D721Med (cell line): ENCODE data around the gene NDUFA7.
"Not testable (repeated sequence)": the region's sequence is repeated elsewhere in the genome, so short reads cannot be mapped to it uniquely, and the experiment has no call there.

ENCODE experiments used
- DNase-seq: peaks from one replicate; pipeline ENCODE4 v3.0.0; 2011; ENCODE audit warnings: low spot score; ENCODE audit not compliant: insufficient read length
- FAIRE-seq: peaks from 2 replicates; lab custom pipeline; 2011; peaks lifted over from hg19 to GRCh38; lab: Jason Lieb, UNC
- TF ChIP-seq, protein P1 (sequence below): IDR thresholded peaks from 2 replicates; pipeline ENCODE4 v1.5.1; 2012; ENCODE audit warnings: mild to moderate bottlenecking, control low read depth; ENCODE audit not compliant: insufficient read depth; ENCODE audit errors: missing control alignments

NDUFA7 gene

GRCh38 chr19:8305798-8306197 lies 15.4 kb downstream of the NDUFA7 start:
- DNase-seq: no peak
- FAIRE-seq: no peak
- TF ChIP-seq, protein P1, sequence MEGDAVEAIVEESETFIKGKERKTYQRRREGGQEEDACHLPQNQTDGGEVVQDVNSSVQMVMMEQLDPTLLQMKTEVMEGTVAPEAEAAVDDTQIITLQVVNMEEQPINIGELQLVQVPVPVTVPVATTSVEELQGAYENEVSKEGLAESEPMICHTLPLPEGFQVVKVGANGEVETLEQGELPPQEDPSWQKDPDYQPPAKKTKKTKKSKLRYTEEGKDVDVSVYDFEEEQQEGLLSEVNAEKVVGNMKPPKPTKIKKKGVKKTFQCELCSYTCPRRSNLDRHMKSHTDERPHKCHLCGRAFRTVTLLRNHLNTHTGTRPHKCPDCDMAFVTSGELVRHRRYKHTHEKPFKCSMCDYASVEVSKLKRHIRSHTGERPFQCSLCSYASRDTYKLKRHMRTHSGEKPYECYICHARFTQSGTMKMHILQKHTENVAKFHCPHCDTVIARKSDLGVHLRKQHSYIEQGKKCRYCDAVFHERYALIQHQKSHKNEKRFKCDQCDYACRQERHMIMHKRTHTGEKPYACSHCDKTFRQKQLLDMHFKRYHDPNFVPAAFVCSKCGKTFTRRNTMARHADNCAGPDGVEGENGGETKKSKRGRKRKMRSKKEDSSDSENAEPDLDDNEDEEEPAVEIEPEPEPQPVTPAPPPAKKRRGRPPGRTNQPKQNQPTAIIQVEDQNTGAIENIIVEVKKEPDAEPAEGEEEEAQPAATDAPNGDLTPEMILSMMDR: no peak

DNA sequence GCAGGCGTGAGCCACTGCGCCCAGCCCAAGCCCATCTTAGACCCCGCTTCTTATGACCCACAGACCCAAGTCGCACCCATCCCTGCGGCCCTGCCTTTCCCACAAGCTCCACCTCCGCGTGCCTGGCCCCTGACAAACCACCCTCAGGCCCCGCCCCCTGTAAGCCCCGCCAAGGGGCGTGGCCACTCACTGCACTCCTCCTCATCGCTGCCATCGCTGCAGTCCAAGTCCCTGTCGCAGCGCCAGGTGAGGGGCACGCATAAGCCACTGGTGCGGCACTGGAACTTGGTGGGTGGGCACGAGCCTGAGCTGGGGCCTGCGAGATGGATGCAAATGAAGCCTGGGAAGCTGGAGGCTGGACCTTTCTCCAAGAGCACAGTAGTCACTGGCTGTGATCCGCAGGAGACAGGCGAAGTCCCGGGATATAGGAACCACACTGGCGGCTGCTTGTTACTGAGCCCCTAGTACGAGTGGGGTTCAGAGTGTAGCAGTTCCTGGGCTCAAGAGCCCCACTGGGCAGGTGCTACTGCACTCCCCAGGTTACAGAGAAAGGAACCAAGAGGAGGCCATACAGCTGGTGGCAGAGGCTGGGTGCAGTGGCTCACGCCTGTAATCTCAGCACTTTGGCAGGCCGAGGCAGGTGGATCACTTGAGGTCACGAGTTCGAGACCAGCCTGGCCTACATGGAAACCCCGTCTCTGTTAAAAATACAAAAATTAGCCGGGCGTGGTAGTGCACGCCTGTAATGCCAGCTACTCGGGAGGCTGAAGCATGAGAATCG lies 16.1 kb downstream of the NDUFA7 start:
- TF ChIP-seq, protein P1: no peak
- DNase-seq: no peak
- FAIRE-seq: no peak

- DNase-seq: no peak
- TF ChIP-seq, protein P1: no peak
- FAIRE-seq: no peak
Observed at GRCh38 chr19:8302734-8303133, 18.4 kb downstream of the NDUFA7 start.

GRCh38 chr19:8302357-8302691 lies 18.9 kb downstream of the NDUFA7 start:
- FAIRE-seq: no peak
- DNase-seq: no peak
- TF ChIP-seq, protein P1: no peak

DNA sequence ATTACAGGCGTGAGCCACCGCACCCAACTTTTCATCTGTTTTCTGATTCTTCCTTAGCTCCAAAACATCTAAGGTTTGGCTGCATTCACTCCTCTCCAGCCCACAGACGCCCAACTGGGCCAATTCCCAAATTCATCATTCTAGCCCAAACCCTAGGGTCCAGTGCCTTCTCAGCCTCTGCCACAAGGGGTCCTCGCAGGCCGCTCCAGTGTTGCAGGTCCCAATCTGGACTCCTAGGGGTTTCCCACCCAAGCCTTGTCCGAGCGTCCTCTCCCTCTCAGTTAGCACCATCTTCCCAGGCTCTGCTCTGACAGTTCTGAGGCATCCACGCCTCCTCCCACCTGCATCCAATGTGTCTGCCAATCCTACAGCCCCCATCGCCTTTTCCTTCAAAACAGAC lies 29.8 kb downstream of the NDUFA7 start:
- not testable (repeated sequence) for DNase-seq, FAIRE-seq

- not testable (repeated sequence) for FAIRE-seq, DNase-seq
Observed at GRCh38 chr19:8276508-8276907, 44.7 kb downstream of the NDUFA7 start.

DNA sequence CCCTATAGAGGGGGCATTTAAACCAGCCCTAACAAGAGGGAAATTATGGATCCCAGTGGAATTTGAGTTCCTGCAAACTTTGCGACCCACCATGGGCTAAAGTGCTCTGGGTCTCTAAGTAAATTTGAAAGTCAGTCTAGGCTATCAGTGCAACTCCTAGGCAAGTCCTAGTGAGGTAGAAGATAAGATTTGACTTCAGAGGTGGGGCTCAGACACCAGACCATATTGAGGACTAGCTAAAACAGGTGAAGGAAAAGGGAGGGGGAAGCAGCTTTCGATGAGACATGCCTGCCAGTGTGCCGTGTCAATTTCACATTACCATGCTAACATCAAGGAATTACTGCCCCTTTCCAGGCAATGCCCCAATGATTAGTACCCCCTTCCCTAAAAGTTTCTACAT lies 51.5 kb downstream of the NDUFA7 start:
- TF ChIP-seq, protein P1: no peak
- DNase-seq (no peak), FAIRE-seq (no peak)

GRCh38 chr19:8265872-8266271 lies 55.3 kb downstream of the NDUFA7 start:
- TF ChIP-seq, protein P1: no peak
- no peak for DNase-seq
- FAIRE-seq: no peak

DNA sequence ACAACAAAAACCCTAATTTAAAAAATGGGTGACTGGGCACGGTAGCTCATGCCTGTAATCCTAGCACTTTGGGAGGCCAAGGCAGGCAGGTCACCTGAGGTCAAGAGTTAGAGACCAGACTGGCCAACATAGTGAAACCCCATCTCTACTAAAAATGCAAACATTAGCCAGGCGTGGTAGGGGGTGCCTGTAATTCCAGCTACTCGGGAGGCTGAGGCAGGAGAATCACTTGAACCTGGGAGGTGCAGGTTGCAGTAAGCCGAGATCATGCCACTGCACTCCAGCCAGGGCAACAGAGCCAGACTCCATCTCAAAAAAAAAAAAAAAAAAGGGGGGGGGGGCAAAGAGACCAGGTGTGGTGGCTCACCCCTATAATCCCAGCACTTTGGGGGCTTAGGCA lies 56.9 kb downstream of the NDUFA7 start:
- FAIRE-seq, DNase-seq: not testable (repeated sequence)
